Measurements from ENCODE around the gene METAP2.
"Not testable (repeated sequence)": the region's sequence is repeated elsewhere in the genome, so short reads cannot be mapped to it uniquely, and the experiment has no call there.

DNA sequence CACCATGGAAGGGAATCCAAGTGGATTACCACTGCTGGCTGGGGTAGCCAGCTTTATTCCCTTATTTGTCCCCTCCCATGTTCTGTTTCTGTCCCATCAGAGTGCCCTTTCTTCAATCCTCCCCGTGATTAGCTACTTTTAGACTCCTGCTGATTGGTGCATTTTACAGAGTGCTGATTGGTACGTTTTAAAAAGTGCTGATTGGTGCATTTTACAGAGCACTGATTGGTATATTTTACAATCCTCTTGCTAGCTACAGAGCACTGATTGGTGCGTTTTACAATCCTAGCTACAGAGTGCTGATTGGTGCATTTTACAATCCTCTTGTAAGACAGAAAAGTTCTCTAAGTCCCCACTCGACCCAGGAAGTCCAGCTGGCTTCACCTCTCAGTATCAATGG is 28.9 kb upstream of the METAP2 start:
- TF ChIP-seq, protein P1, sequence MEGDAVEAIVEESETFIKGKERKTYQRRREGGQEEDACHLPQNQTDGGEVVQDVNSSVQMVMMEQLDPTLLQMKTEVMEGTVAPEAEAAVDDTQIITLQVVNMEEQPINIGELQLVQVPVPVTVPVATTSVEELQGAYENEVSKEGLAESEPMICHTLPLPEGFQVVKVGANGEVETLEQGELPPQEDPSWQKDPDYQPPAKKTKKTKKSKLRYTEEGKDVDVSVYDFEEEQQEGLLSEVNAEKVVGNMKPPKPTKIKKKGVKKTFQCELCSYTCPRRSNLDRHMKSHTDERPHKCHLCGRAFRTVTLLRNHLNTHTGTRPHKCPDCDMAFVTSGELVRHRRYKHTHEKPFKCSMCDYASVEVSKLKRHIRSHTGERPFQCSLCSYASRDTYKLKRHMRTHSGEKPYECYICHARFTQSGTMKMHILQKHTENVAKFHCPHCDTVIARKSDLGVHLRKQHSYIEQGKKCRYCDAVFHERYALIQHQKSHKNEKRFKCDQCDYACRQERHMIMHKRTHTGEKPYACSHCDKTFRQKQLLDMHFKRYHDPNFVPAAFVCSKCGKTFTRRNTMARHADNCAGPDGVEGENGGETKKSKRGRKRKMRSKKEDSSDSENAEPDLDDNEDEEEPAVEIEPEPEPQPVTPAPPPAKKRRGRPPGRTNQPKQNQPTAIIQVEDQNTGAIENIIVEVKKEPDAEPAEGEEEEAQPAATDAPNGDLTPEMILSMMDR (IDR thresholded peaks at IDR 0.05): not testable (repeated sequence)
- TF ChIP-seq POLR2A (IDR thresholded peaks at IDR 0.05): not testable (repeated sequence)
